HL-60 (cell line): ENCODE results near the gene GSTP1.

Source experiments
- DNase-seq, 2 experiments: peaks; one replicate each; pipeline ENCODE4 v3.0.0-alpha.2; 2010 to 2020; ENCODE audit warnings: low read depth in 1 of 2, low spot score in 1 of 2
- H3K27ac ChIP-seq: fragments of 250-450 bp; sonication (Bioruptor Pico); replicated peaks from 2 replicates; pipeline ENCODE4 v1.5.1; 2020; ENCODE audit warnings: mild to moderate bottlenecking, moderate library complexity
- H3K27me3 ChIP-seq: fragments of 250-450 bp; sonication (Bioruptor Pico); 2 replicates; pipeline ENCODE4 v1.5.1; 2021; ENCODE audit warnings: mild to moderate bottlenecking, moderate library complexity; ENCODE audit not compliant: insufficient read depth, poor library complexity, severe bottlenecking
- H3K4me3 ChIP-seq: replicated peaks from 2 replicates; pipeline ENCODE4 v1.5.1; 2011; ENCODE audit warnings: mild to moderate bottlenecking, control low read depth, low read length; ENCODE audit not compliant: insufficient read depth
- CTCF ChIP-seq: IDR thresholded peaks from one replicate; pipeline ENCODE4 v1.5.1; 2011; ENCODE audit warnings: low read length, control low read depth, inconsistent platforms; ENCODE audit not compliant: insufficient read depth
- GABPA ChIP-seq: IDR thresholded peaks from 2 replicates; pipeline ENCODE4 v1.6.1; 2012; ENCODE audit warnings: low read depth
- POLR2AphosphoS5 ChIP-seq: IDR thresholded peaks from 2 replicates; pipeline ENCODE4 v1.6.1; 2012; ENCODE audit warnings: low read depth
- REST ChIP-seq: IDR thresholded peaks from 2 replicates; pipeline ENCODE4 v1.6.1; 2012; ENCODE audit warnings: low read depth; ENCODE audit not compliant: insufficient replicate concordance
- SPI1 ChIP-seq: IDR thresholded peaks from 2 replicates; pipeline ENCODE4 v1.6.1; 2012; ENCODE audit warnings: low read depth, mild to moderate bottlenecking, borderline replicate concordance
- long read RNA-seq: library from polyadenylated mRNA; unstranded; transcript quantifications from one replicate; pipeline ENCODE4 v2.0.0, GENCODE V29; 2020

The GSTP1 gene
- long read RNA-seq, transcript GSTP1-202 (7 exons, 961 nt): major isoform, 212 of 245 reads
- long read RNA-seq, partial matches to known transcripts: 22 of 245 reads
- long read RNA-seq, other reads (novel, unspliced or antisense): 11 of 245 reads

- Histone ChIP-seq H3K27me3 (no peaks in the 10 kb centered on the region), H3K4me3 (peak within 1 kb of the TSS; percentile 55), H3K27ac (peak within 1 kb of the TSS; percentile 82)
- no peak for TF ChIP-seq CTCF
- TF ChIP-seq REST: peak; percentile 38
- no peak for TF ChIP-seq GABPA
- no peak; the same call in 1 of the 2 replicates for TF ChIP-seq SPI1
- TF ChIP-seq POLR2AphosphoS5: peak; percentile 83
- peak; percentile 89 to 91 for DNase-seq
Measured at GRCh38 chr11:67583247-67584204, at the start of gene GSTP1. GSTP1 (plus strand) TSS chr11:67583812; CDS start chr11:67583844, 32 bp downstream.

- no peak overlapping the region for H3K27ac ChIP-seq
- H3K4me3 ChIP-seq: no peak overlapping the region
- H3K27me3 ChIP-seq: no peaks in the 10 kb centered on the region
- DNase-seq: no peak
- TF ChIP-seq CTCF (no peak), REST (no peak), SPI1 (no peak), GABPA (no peak), POLR2AphosphoS5 (no peak)
Measured at GRCh38 chr11:67534070-67534679, 49.4 kb upstream of the GSTP1 start.

GRCh38 chr11:67535561-67535960 is 48.1 kb upstream of the GSTP1 start:
- H3K27me3 ChIP-seq: no peaks in the 10 kb centered on the region
- no peak for TF ChIP-seq GABPA
- TF ChIP-seq CTCF: no peak
- no peak for DNase-seq
- no peak overlapping the region for H3K27ac ChIP-seq
- H3K4me3 ChIP-seq: no peak overlapping the region
